HK-2 (cell line): ENCODE data around the gene PPFIA1.
"Not testable (repeated sequence)": the region's sequence is repeated elsewhere in the genome, so short reads cannot be mapped to it uniquely, and the experiment has no call there.

Experiments used
- DNase-seq: peaks from one replicate; pipeline ENCODE4 v3.0.0-alpha.2; 2018; ENCODE audit not compliant: unreplicated experiment

PPFIA1 gene

GRCh38 chr11:70358753-70359152 lies 88.3 kb downstream of the PPFIA1 start:
- no peak for DNase-seq

- no peak for DNase-seq
Measured at GRCh38 chr11:70359451-70360205, 89.1 kb downstream of the PPFIA1 start.

- no peak for DNase-seq
Measured at GRCh38 chr11:70360211-70360610, 89.7 kb downstream of the PPFIA1 start.

- no peak for DNase-seq
Measured at GRCh38 chr11:70364178-70364577, 93.7 kb downstream of the PPFIA1 start.

GRCh38 chr11:70364745-70365543 lies 94.5 kb downstream of the PPFIA1 start:
- no peak for DNase-seq

GRCh38 chr11:70365544-70365927 lies 95.0 kb downstream of the PPFIA1 start:
- no peak for DNase-seq

- DNase-seq, result no peak
Measured at GRCh38 chr11:70367071-70367470, 96.6 kb downstream of the PPFIA1 start.

- DNase-seq, result no peak
Measured at GRCh38 chr11:70368961-70369360, 98.5 kb downstream of the PPFIA1 start.

GRCh38 chr11:70371241-70371640 lies 100.8 kb downstream of the PPFIA1 start:
- no peak for DNase-seq

GRCh38 chr11:70372076-70372475 lies 101.6 kb downstream of the PPFIA1 start:
- no peak for DNase-seq

GRCh38 chr11:70376621-70377020 lies 106.1 kb downstream of the PPFIA1 start:
- DNase-seq, result no peak

GRCh38 chr11:70377645-70378044 lies 107.2 kb downstream of the PPFIA1 start:
- no peak for DNase-seq

- DNase-seq, result no peak
Measured at GRCh38 chr11:70378506-70379134, 108.1 kb downstream of the PPFIA1 start.

- DNase-seq, result no peak
Measured at GRCh38 chr11:70381350-70381749, 110.9 kb downstream of the PPFIA1 start.

GRCh38 chr11:70381872-70382861 lies 111.7 kb downstream of the PPFIA1 start:
- no peak for DNase-seq

- no peak for DNase-seq
Measured at GRCh38 chr11:70383664-70384565, 113.4 kb downstream of the PPFIA1 start.

GRCh38 chr11:70384566-70385152 lies 114.2 kb downstream of the PPFIA1 start:
- no peak for DNase-seq

GRCh38 chr11:70387564-70387963 lies 117.1 kb downstream of the PPFIA1 start:
- no peak for DNase-seq

- DNase-seq, result no peak
Measured at GRCh38 chr11:70389201-70389600, 118.7 kb downstream of the PPFIA1 start.

- DNase-seq, result not testable (repeated sequence)
Measured at GRCh38 chr11:70390882-70391281, 120.4 kb downstream of the PPFIA1 start.
